Endothelial cell (in vitro differentiated cells): ENCODE results near the gene EVA1C. TPM values are rescaled to one million over a fixed set of nuclear protein-coding genes. Genes with fewer than 3 reads are reported as not detected.
"Not testable (repeated sequence)": the region's sequence is repeated elsewhere in the genome, so short reads cannot be mapped to it uniquely, and the experiment has no call there.

Experiments
- DNase-seq: peaks from one replicate; pipeline ENCODE4 v3.0.0; 2021; ENCODE audit warnings: low spot score
- H3K27ac Mint-ChIP-seq: one replicate; pipeline ENCODE4 v1.8.0; 2021; ENCODE audit warnings: mixed read lengths, inconsistent platforms; ENCODE audit not compliant: unreplicated experiment
- H3K27me3 Mint-ChIP-seq: one replicate; pipeline ENCODE4 v1.8.0; 2021; ENCODE audit warnings: mild to moderate bottlenecking, moderate library complexity, mixed read lengths, inconsistent platforms; ENCODE audit not compliant: unreplicated experiment
- H3K36me3 Mint-ChIP-seq: one replicate; pipeline ENCODE4 v1.8.0; 2021; ENCODE audit warnings: mild to moderate bottlenecking, low read depth, mixed read lengths, inconsistent platforms; ENCODE audit not compliant: unreplicated experiment
- H3K4me1 Mint-ChIP-seq: one replicate; pipeline ENCODE4 v1.8.0; 2021; ENCODE audit warnings: mild to moderate bottlenecking, mixed read lengths, inconsistent platforms; ENCODE audit not compliant: unreplicated experiment
- H3K4me3 Mint-ChIP-seq: one replicate; pipeline ENCODE4 v1.8.0; 2021; ENCODE audit warnings: mild to moderate bottlenecking, mixed read lengths, inconsistent platforms; ENCODE audit not compliant: unreplicated experiment
- H3K9me3 Mint-ChIP-seq: one replicate; pipeline ENCODE4 v1.8.0; 2021; ENCODE audit warnings: mixed read lengths, inconsistent platforms; ENCODE audit not compliant: unreplicated experiment
- total RNA-seq: library from RNA; stranded (reverse); fragmentation: NEBNext Ultra II Directional; extraction: Animal tissue kit (Norgen Biotek cat#: 25700); gene quantifications from one replicate; pipeline ENCODE4 v1.2.1, GENCODE V29; 2021; ENCODE audit not compliant: unreplicated experiment
- TF ChIP-seq, protein P1 (sequence below): fragments of 200-600 bp; sonication (generic); IDR thresholded peaks from one replicate; pipeline ENCODE4 v1.5.0; 2021; ENCODE audit warnings: antibody characterized with exemption; ENCODE audit not compliant: unreplicated experiment

The EVA1C gene
- total RNA-seq, 1 donor from 2014 or later: 1.1 TPM

- no peaks in the 10 kb centered on the region for H3K9me3 Mint-ChIP-seq
- no peak for DNase-seq
- peaks cover 1% of the 10 kb centered on the region for H3K27me3 Mint-ChIP-seq
- no peak overlapping the region for H3K27ac Mint-ChIP-seq
- peaks cover 31% of the 10 kb centered on the region for H3K36me3 Mint-ChIP-seq
- H3K4me1 Mint-ChIP-seq: peaks cover 6% of the 10 kb centered on the region
- H3K4me3 Mint-ChIP-seq: no peak overlapping the region
- TF ChIP-seq, protein P1, sequence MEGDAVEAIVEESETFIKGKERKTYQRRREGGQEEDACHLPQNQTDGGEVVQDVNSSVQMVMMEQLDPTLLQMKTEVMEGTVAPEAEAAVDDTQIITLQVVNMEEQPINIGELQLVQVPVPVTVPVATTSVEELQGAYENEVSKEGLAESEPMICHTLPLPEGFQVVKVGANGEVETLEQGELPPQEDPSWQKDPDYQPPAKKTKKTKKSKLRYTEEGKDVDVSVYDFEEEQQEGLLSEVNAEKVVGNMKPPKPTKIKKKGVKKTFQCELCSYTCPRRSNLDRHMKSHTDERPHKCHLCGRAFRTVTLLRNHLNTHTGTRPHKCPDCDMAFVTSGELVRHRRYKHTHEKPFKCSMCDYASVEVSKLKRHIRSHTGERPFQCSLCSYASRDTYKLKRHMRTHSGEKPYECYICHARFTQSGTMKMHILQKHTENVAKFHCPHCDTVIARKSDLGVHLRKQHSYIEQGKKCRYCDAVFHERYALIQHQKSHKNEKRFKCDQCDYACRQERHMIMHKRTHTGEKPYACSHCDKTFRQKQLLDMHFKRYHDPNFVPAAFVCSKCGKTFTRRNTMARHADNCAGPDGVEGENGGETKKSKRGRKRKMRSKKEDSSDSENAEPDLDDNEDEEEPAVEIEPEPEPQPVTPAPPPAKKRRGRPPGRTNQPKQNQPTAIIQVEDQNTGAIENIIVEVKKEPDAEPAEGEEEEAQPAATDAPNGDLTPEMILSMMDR: no peak
These were observed 45.3 kb upstream of the EVA1C start for GRCh38 chr21:32367158-32367557.

DNA sequence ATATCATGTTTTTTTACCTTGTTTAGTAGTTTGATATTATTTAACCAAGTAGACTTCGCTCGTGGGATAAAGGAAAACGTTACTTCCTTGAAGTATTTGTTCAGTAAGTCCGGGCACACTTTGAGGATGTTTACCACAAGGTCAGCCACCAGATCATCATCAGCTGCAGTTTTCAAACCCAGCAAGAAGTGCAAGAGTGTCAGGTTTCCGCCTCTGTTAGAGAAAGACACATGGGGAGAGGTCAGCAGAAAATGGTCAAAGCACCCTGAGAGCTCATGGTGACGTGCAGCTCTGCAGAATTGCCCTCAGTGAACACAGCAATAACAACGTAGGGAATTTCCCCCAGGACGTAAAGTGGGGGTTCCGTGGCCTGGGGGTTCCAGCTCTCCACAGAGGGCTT, 44.1 kb upstream of the EVA1C start:
- peaks cover 25% of the 10 kb centered on the region for H3K36me3 Mint-ChIP-seq
- no peak for DNase-seq
- peak overlapping the region; percentile 8 for H3K27ac Mint-ChIP-seq
- H3K27me3 Mint-ChIP-seq: peaks cover 1% of the 10 kb centered on the region
- TF ChIP-seq, protein P1: no peak
- H3K9me3 Mint-ChIP-seq: no peaks in the 10 kb centered on the region
- no peak overlapping the region for H3K4me3 Mint-ChIP-seq
- peaks cover 6% of the 10 kb centered on the region for H3K4me1 Mint-ChIP-seq

DNA sequence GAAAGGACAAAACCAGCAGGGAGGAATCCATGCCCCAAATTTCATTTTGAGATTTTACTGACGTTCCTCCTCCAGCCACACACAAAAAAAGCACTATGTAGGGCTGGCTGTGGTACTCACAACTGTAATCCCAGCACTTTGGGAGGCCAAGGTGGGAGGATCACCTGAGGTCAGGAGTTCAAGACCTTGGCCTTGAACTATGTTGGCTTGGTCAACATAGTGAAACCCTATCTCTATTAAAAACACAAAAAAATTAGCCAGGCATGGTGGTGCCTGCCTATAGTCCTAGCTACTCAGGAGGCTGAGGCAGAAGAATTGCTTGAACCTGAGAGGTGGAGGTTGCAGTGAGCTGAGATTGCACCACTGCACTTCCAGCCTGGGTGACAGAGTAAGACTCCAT, 43.5 kb upstream of the EVA1C start:
- not testable (repeated sequence) for H3K4me1 Mint-ChIP-seq, H3K4me3 Mint-ChIP-seq, H3K27me3 Mint-ChIP-seq, H3K27ac Mint-ChIP-seq, DNase-seq, H3K9me3 Mint-ChIP-seq
- peaks cover 23% of the 10 kb centered on the region for H3K36me3 Mint-ChIP-seq

DNA sequence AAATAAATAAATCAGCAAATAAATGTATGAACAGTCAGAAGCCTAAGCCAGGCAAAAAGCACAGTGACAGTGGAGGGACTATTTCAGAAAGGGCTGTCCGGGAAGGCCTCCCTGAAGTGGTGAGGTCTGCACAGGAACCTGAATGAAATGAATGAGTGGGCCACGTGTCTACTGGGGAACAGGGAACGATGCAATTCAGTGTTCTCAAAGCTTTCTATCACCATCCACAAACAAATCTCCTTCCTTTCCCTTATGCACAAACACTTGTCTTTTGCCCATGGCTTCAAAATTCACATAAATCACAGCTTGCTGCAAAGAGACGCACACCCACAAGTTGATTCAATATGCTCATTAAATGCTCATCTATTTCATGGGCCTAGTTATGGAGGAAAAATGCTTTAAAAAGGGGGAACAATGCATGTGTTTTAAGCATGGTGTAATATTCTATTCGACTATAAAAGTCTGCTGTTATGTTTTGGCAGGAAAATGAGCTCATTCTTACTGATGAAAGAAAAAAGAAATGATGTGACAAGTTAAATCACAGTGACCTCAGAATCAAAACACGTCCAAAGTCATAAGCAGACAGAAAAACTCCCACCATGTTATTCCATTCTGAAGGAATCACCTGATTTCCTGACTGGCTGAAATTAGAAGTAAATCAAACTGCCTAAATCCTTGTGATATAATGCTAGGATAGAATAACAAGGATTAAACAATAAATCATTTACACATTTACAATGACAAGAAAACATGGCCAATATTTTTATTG, 41.3 kb upstream of the EVA1C start:
- H3K4me3 Mint-ChIP-seq: no peak overlapping the region
- DNase-seq: no peak
- no peaks in the 10 kb centered on the region for H3K9me3 Mint-ChIP-seq
- no peaks in the 10 kb centered on the region for H3K27me3 Mint-ChIP-seq
- peaks cover 14% of the 10 kb centered on the region for H3K36me3 Mint-ChIP-seq
- H3K4me1 Mint-ChIP-seq: peaks cover 6% of the 10 kb centered on the region
- H3K27ac Mint-ChIP-seq: no peak overlapping the region
- TF ChIP-seq, protein P1: no peak

DNA sequence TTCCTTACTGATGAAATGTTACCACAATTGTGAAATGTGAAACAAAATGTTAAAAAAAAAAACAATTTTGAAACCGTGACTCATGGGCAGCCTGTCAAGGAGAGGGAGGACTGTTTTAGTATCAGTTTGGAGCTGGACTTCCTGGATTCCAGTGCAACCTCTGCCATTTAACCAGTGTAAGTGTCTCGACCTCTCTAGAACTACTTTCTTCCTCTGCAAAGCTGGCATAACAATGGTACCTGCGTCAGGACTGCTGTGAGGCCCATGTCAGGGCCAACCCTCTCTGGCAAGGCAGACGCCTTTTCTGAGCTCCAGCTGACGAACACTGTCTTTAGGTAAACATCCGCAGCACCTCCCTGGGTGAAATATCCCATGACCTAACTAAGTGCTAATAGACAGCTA, 40.6 kb upstream of the EVA1C start:
- Mint-ChIP-seq H3K27ac (no peak overlapping the region), H3K36me3 (peaks cover 14% of the 10 kb centered on the region), H3K4me1 (peaks cover 6% of the 10 kb centered on the region), H3K27me3 (no peaks in the 10 kb centered on the region), H3K4me3 (no peak overlapping the region), H3K9me3 (no peaks in the 10 kb centered on the region)
- TF ChIP-seq, protein P1: no peak
- no peak for DNase-seq
